Activated T-cell treated with anti-CD3 and anti-CD28 coated beads, Interleukin-2, amount 50 U/mL, for 48 hours (primary cell): ENCODE results near the gene COPS6.

ENCODE experiments used
- DNase-seq, 2 experiments: peaks; one replicate each; pipeline ENCODE4 v3.0.0-alpha.2; 2020

Gene COPS6

GRCh38 chr7:100080907-100081534 is 7.7 kb upstream of the COPS6 start:
- no peak for DNase-seq

- DNase-seq = peak; percentile 98 to 99
These were observed 7.2 kb upstream of the COPS6 start, which contains the start of gene ZNF3 for GRCh38 chr7:100081535-100082102. Gene ZNF3, minus strand, starts transcription at chr7:100081723. Its CDS starts 4,366 bp downstream, at chr7:100077357.

GRCh38 chr7:100082978-100083377 is 5.8 kb upstream of the COPS6 start:
- no peak for DNase-seq

- no peak for DNase-seq
These were observed 3.3 kb upstream of the COPS6 start for GRCh38 chr7:100085515-100085914.

GRCh38 chr7:100087055-100087750 is 1.6 kb upstream of the COPS6 start:
- DNase-seq = no peak

DNA sequence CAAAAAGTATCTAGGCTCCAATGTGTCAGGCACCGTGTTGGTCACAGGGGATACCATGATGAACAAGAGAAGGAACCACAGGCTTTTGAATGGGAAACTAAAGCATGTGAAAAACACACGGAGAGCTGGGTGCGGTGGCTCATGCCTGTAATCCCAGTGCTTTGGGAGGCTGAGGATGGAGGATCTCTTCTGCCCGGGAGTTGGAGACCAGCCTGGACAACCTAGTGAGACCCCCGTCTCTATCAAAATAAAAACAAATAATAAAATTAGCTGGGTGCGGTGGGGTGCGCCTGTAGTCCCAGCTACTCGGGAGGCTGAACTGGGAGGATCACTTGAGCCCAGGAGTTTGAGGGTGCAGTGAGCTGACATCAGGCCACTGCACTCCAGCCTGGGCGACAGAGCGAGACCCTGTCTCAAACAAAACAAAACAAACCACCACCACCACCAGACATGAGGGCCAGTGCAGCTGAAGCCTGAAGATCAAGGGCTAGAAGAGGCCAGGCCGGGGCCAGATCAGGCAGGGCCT is 611 bp upstream of the COPS6 start:
- no peak for DNase-seq

DNA sequence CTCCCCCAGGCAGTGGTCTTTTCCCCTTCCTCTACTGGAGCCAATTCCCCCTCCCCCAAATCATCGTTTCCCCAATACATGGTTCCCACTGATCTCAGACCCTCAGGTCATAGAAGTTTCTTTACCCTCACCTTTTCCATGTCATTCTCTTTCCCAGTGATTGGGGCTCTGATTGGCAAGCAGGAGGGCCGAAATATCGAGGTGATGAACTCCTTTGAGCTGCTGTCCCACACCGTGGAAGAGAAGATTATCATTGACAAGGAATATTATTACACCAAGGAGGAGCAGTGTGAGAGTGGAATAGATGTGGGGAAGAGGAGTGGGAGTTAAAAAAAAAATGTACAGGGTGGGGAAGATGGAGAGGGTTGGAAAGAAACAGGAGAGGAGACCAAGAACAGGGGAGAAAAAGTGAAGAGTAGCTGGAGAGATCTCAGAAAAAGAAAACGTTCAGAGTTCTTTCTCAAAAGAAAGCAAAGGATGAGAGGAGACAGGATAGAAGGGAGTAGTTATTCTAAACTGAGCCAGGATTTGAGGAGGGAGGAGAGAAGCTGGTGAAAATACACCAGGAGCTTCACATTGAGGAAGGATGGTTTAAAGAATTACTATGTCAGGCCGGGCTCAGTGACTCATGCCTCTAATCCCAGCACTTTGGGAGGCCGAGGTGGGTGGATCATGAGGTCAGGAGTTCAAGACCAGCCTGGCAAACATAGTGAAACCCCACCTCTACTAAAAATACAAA is 858 bp downstream of the COPS6 start:
- peak in 1 of 2 experiments; percentile 42 for DNase-seq

DNA sequence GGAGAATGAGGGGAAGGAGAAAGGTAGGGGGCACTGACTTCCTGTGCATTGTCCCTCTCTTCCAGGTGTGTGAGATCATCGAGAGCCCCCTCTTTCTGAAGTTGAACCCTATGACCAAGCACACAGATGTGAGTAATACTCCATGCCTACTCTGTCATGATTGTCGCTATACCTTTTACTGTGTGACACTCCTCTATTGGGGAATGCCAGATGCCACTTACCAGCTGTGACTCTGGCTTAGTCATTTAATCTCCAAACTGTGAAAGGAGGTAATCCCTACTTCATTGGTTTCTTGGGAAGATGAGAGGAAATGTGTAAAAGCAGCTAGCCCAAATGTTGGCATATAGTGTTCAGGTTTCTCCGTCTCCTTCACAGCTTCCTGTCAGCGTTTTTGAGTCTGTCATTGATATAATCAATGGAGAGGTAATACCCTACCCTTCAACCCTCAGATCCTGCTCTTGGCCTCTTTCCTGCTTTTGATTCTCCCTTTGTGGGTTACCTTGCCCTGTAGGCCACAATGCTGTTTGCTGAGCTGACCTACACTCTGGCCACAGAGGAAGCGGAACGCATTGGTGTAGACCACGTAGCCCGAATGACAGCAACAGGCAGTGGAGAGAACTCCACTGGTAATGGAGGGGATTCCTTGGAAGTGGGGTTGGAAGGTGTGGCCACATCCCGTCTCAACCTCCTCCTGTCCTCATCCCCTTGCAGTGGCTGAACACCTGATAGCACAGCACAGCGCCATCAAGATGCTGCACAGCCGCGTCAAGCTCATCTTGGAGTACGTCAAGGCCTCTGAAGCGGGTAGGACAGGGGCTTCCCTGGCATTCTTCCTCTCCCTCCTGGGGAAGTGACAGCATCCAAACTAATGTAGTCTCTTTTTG is 2.0 kb downstream of the COPS6 start:
- DNase-seq = peak in 1 of 2 experiments; percentile 53

DNA sequence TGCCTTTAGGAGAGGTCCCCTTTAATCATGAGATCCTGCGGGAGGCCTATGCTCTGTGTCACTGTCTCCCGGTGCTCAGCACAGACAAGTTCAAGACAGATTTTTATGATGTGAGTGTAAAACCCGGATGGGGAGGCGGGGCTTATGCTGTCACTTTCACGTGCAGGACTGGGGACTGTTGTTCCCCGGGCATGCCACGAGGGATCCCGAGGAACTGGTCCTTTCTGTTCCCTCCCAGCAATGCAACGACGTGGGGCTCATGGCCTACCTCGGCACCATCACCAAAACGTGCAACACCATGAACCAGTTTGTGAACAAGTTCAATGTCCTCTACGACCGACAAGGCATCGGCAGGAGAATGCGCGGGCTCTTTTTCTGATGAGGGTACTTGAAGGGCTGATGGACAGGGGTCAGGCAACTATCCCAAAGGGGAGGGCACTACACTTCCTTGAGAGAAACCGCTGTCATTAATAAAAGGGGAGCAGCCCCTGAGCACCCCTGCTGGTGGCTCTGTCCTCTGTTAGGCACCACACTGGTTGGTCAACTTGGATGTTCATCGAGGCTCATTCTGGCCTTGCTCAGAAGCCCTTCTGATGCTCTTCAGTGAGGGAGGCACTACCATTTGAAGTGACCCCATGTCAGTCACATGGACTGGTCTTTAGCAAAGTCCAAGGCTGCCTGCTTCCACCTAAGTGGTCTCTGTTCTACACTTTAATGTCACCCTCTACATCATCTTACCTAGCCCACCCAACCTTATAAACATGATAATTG is 2.8 kb downstream of the COPS6 start:
- peak; percentile 64 for DNase-seq

DNA sequence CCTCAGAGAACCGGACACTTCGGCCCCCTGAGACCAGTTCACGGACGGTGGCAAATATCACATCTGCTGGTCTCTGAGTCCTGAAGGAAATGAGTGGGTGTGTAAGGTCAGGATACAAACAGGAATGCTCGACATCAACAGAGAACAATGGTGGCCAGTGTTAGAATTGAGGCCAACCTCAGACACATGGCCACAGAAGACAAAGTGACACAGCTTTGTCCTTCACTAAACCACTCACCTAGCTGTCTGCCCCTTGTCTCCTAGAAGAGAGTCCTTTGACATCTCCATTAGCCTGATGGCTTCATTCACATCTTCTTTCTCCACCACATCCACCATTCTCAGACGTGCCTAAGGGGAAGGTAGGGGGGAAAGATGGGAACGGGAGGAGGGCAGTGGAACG is 4.3 kb downstream of the COPS6 start:
- peak in 1 of 2 experiments; percentile 29 for DNase-seq

DNA sequence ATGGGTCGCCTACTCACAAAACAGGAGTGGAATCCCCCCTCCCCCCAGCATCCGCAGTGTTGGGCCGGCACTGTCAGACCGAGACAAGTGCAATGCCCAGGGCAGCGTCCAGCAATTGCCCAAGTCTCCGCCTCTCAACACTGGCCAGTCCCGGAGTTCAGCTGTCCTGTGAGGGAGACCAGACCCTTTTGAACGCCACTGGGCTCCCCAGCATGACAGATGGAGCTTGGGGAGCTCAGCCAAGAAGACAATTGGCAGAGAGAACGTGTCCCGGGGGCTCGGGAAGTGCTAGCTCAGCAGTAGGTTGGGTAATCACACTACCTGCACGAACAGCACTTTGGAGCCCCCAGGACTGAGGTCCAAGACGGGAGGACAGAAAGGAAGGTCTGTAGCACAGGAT is 4.7 kb downstream of the COPS6 start:
- DNase-seq = peak in 1 of 2 experiments; percentile 27

GRCh38 chr7:100093925-100094486 is 5.2 kb downstream of the COPS6 start:
- DNase-seq = no peak

- no peak for DNase-seq
These were observed 6.5 kb downstream of the COPS6 start for GRCh38 chr7:100095289-100095688.

DNA sequence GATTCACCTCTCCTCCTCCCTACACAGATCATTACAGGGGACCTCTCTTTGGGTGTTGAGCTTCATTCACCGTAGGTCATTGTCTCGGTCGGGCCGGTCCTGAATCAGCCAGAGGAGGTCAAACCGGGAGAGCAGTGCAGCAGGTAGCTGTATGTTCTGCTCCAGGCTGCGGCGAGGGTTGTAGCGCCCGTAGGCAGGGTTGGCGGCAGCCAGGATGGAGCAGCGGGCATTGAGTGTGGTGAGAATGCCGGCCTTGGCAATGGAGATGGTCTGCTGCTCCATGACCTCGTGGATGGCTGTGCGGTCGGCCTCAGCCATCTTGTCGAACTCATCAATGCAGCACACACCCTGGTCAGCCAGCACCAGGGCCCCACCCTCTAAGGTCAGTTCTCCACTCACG is 6.9 kb downstream of the COPS6 start:
- DNase-seq = no peak

DNA sequence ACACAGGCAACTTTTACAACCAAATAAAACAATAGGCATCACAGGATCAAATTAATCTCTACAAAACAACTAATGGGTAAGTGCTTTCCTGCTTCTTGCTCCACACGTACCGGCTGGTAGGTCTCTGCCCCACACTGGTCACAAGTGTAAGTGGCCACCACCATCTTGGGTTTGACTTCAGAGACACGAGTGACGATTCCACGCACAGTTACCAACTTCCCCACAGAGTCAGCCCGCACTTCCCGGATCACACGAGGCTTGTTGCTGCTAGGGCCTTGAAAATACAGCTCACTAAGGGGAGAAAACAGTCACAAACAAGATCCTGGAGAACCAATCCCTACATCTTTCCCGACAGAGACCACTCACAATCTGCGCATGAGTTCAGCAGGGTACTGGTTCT is 10.1 kb downstream of the COPS6 start:
- no peak for DNase-seq

DNA sequence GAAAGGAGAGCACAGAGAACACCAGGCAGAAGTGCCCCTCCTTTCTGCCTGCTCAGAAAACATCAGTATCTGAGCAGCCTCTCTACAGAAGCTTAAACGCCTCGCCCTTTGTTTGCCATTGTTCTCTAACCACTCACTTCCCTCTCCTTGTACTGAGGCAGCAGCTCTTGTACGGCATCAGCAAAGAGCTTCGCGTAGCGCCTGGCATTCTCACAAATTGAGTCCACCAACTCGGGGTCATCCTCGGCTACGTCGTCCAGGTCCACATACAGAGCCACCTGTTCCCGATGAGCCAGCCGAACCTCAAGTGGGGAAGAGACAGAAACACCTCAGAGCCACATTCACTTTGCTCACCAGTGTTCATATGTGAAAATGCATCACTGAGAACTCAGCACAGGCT is 10.7 kb downstream of the COPS6 start:
- DNase-seq = no peak

- DNase-seq = peak; percentile 90 to 91
These were observed 11.7 kb downstream of the COPS6 start for GRCh38 chr7:100100420-100101015.

DNA sequence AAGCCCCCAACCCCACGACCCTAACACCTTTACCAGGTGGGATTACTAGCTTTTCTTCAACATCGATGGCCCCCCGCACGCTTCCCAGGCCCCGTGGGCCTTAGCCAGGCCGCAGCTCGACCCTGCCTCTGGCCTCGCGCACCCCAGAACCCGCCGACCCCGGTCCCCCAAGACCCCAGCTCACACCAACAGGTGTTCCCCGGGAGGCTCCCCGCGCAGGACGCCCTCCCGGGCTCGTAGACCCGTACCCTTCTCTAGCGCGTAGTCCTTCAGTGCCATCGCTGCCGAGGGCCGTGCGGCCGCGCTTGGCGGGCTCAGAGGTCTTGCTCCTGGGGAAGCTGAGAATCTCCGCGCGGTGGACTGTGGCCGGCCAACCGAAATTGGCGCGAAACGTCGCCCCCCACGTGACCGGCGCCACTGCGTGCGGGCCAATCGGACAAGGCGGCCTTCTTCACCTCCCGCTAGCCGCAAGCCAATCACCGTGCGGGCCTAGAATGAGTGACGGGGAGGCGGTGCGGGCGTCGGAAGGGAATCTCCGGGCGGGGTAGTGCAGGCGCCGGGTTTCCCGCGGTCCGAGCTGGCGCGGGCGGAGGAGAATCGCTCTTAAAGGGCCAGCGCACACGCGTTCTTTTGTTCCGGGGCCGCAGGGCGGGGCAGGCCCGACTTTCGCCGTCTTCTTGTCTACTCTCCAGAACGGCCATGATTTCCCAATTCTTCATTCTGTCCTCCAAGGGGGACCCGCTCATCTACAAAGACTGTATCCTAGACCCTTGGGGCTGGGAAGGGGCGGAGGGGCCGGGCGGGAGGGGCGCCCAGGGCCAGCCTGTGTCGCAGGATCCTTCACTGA is 12.5 kb downstream of the COPS6 start, which contains the start of the genes AP4M1 and MCM7:
TSS of gene AP4M1 (plus strand) at position 628 of the 847 bp plus-strand sequence. CDS start at position 700, 72 bp downstream.
TSS of gene MCM7 (minus strand) at position 382 of the 847 bp plus-strand sequence. CDS start at position 279, 103 bp downstream.
- DNase-seq = peak; percentile 97 to 99
